Stimulated activated CD4-positive, alpha-beta T cell treated with anti-CD3 and anti-CD28 coated beads, TNF-alpha, amount 100 ng/mL, for 48 hours (primary cell): ENCODE data around the gene FSTL4.
"Not testable (repeated sequence)": the region's sequence is repeated elsewhere in the genome, so short reads cannot be mapped to it uniquely, and the experiment has no call there.

Experiments
- DNase-seq, 3 donors: peaks; one replicate each; pipeline ENCODE4 v3.0.0-alpha.2; 2020; ENCODE audit warnings: low read depth in 3 of 3

Gene FSTL4

GRCh38 chr5:133456933-133457402 lies 155.4 kb downstream of the FSTL4 start:
- DNase-seq: no peak

- no peak for DNase-seq
Measured at GRCh38 chr5:133455676-133456075, 156.7 kb downstream of the FSTL4 start.

DNA sequence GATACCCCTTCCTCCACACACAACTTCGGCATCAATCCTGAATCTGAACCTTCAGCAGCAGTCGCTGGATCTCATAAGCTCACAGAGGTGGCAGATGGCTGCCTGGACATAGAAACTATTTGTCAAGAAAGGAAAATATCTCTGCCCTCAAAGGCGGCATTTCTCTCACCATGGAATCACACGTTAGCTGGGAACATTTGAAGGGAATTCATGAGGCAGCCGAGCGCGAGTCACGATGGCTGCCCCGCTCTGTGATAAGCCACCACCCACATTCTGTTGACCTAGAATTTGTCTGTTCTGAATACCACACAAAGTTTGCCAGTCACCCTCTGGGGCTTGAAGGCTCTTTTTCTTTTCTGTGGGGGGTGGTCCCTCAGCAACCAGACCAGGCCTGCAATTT lies 157.9 kb downstream of the FSTL4 start:
- DNase-seq: no peak

DNA sequence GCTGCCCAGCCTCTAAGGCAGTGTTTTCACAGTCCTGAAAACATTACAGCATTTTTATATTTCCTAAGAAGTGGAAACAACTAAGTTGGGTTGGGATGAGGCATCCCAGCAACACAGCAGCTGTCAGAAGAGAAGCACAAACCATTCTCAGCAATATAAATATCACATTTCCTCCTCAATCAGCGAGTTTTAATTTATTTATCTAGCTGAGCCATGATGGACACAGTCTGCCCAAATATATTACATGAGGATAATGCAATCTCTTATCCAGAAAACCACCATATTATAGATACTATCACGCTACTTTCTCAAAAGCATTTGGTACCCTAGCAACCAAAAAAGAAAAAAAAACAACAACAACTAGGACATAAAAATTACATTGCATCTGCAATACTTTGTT lies 158.5 kb downstream of the FSTL4 start:
- DNase-seq: no peak

- DNase-seq: no peak
Measured at GRCh38 chr5:133453084-133453780, 159.1 kb downstream of the FSTL4 start.

GRCh38 chr5:133451926-133452325 lies 160.4 kb downstream of the FSTL4 start:
- DNase-seq: no peak

DNA sequence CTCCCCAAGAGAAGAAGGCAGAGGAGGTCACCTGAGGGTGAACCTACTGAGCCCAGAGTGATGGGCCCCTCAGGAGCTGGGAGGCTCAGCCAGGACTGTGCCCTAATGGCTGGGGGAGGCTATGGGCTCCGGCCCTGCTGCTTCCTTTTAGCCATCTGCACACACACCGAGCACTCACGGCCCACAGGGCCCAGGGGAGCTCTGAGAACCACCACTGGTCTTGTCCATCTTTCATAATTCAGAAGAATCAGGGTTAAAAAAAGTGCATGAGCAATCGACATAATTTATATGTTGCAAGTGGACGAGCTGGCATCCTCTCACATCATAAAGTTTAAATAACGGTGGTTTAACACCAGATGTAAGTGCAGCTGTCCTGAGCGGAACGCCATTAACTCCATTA lies 162.1 kb downstream of the FSTL4 start:
- DNase-seq: no peak

DNA sequence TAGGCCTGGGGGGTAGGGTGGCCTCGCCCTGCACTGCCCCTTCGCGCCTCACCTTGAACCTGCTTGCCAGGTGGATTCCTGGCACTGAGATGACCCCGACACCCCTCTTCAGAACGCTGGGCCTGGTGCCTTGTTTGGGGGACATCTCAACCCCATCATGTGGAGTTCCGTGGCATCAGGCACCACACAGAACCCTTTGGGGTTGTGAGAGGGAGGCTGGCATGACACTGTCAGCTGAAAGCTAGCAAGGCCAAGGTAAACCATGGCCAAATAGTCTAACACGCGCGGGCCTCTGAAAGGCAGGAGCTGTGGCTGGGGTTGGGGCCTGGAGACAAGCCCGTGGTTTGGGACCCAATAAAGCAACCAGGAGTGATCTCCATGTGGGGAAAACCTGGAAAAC lies 163.2 kb downstream of the FSTL4 start:
- DNase-seq: no peak

DNA sequence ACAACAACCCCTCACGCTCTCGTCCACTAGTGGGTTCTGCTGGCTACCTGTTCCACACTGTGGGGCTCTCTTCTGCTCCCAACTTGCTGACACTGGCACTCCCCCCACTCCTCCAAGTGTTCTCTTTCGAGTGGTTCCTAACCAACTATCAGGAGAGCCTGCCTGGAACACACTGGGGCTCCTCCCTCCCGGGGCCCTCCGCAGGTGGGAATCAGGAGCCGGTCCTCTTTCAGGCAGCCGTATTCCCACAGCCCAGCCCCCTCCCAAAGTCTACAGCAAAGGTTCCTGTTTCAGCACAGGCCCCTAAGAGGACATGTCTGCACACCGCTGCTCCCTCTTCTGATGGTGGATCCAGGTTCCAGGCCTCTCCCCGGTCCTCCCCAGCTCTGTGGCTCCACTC lies 165.9 kb downstream of the FSTL4 start:
- no peak for DNase-seq

DNA sequence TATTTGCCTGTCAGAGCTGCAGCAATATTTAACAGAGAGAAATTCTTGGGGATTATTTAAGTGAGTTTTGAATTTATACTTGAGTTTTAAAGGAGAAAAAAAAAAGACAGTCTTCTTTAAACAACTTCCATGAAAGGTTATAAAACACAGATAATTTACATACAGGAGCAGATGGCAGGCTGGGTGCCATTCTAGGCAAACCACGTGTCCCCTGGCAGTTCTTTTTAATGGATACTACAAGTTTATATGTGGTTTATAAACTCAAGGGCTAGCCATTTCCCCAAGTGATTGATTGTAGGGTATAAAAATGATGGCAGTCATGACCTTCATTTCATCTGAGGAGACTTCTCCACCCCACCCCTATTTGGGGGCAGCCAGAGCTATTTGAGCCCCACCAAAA lies 166.6 kb downstream of the FSTL4 start:
- DNase-seq: no peak

- DNase-seq: not testable (repeated sequence)
Measured at GRCh38 chr5:133445204-133445603, 167.1 kb downstream of the FSTL4 start.

- DNase-seq: no peak
Measured at GRCh38 chr5:133444711-133445110, 167.6 kb downstream of the FSTL4 start.

DNA sequence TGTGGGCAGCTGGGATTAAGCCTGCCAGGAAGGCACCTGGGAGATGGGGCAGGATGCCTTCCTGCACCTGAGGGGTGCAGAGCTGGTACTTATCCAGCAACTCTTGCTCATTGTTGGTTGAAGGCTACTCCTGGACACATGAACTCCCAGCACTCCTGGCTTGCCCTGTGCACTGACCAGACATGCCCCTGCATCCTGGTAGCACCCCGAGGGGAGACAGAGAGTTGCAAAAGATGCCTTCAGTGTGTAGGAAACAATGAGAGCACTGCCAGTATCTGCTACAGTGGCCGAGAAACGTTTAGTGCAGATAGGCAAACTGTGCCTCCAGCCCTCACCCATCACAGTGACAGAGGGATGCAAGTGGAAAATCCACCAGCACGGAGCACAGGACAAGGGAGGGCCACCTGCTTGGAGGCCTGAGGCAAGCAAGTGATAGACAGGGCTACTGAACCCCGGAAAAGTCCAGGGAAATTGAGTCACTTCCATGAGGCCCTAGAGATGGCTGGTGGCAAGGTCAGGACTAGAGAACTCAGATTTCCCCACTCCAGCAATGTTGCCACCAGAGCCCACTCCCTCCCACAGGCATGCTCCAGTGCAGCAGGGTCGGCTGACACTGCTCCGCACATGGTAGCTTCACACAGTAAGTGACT lies 171.1 kb downstream of the FSTL4 start:
- no peak for DNase-seq

- DNase-seq: no peak
Measured at GRCh38 chr5:133440467-133441115, 171.8 kb downstream of the FSTL4 start.

GRCh38 chr5:133439859-133440258 lies 172.5 kb downstream of the FSTL4 start:
- DNase-seq: no peak

- no peak for DNase-seq
Measured at GRCh38 chr5:133438487-133438886, 173.9 kb downstream of the FSTL4 start.

DNA sequence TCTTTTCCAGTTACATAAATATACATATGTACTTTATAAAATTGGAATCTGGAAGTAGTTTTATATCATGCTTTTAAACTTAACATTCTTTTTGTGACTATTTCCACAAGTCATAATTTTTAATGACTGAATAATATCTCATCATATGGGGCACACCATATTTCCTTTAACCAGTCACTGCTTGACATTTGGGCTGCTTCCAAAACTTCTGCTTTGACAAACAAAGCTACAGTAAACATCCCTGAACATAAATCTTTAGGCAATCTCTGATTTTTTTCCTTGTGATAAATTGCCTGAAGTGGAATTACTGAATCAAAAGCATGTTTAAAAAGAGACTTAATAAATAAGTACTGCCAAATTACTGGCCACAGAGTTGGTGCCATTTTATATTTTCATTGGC lies 178.0 kb downstream of the FSTL4 start:
- no peak for DNase-seq

GRCh38 chr5:133433641-133434040 lies 178.7 kb downstream of the FSTL4 start:
- DNase-seq: no peak

GRCh38 chr5:133432956-133433532 lies 179.3 kb downstream of the FSTL4 start:
- no peak for DNase-seq

GRCh38 chr5:133431326-133431865 lies 180.9 kb downstream of the FSTL4 start:
- DNase-seq: no peak

DNA sequence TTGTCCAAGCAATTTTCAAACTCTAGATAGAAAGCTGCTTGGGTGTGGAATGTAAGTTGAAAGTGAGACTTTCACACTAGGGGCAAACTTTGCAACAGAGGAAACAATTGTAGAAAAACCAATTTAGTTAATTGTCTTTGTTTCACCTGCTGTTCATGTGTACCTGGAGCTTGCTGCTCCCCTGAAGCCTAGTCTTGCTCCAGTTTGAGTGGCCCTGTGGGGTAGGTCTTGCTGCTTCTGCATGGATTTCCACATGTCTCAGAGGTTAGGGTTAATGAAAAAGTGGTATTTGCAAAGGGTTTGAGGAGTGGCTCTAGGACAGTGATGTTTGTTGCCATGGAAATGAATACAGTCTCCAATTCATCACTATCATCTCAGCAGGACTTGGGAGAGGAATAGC lies 182.2 kb downstream of the FSTL4 start:
- no peak for DNase-seq

DNA sequence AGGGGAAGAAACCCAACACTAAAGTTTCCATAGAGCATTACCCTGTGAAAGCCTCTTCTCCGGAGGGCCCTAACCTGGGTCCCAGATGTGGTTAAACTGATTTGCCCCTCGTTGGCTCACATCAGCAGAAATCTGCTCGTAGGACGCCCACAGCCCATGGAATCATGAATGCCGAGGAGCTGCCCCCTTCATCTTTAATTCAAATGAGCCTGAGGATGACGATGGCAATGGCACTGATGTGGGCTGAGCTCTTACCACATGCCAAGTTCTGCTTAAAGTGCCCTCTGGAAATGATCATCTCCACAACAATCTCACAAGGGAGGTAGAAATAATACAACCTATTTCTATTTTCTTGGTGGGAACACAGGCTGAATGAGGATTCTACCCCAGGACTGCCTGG lies 183.3 kb downstream of the FSTL4 start:
- no peak for DNase-seq
